VCaP (cell line): ENCODE data around the gene ADGRA1.

Experiments
- H3K27ac ChIP-seq: fragments of 450-650 bp; 2 replicates; pipeline ENCODE4 v1.5.1; 2017
- TF ChIP-seq, protein P1 (sequence below): fragments of 450-650 bp; conservative IDR thresholded peaks from 2 replicates; pipeline ENCODE4 v1.5.1; 2017; ENCODE audit warnings: mild to moderate bottlenecking, moderate library complexity

ADGRA1 gene

DNA sequence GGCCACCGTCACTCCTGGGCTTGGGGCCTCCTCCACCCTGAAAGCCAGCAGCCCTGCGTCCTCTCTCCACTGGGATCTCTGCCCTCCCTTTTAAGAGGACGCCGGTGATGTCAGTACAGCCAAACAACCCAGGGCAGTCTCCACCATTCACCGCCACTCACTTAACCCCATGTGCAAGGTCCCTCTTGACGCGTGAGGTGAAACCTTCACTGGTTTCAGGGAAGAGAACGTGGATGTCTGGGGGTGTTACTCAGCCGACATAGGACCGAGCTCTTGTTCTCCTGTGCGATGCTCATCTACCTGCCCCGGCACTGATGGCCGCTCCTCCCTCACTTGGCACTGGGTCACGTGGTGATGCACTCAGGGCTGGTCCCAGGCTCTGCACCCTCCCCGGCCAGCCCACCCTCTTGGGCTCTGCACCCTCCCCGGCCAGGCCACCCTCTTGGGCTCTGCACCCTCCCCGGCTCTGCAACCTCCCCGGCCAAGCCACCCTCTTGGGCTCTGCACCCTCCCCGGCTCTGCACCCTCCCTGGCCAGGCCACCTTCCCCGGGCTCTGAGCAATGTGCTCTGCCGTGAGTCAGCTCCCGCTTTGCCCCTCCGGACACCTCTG lies 36.1 kb downstream of the ADGRA1 start:
- TF ChIP-seq, protein P1, sequence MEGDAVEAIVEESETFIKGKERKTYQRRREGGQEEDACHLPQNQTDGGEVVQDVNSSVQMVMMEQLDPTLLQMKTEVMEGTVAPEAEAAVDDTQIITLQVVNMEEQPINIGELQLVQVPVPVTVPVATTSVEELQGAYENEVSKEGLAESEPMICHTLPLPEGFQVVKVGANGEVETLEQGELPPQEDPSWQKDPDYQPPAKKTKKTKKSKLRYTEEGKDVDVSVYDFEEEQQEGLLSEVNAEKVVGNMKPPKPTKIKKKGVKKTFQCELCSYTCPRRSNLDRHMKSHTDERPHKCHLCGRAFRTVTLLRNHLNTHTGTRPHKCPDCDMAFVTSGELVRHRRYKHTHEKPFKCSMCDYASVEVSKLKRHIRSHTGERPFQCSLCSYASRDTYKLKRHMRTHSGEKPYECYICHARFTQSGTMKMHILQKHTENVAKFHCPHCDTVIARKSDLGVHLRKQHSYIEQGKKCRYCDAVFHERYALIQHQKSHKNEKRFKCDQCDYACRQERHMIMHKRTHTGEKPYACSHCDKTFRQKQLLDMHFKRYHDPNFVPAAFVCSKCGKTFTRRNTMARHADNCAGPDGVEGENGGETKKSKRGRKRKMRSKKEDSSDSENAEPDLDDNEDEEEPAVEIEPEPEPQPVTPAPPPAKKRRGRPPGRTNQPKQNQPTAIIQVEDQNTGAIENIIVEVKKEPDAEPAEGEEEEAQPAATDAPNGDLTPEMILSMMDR: no peak
- H3K27ac ChIP-seq: no peak overlapping the region

DNA sequence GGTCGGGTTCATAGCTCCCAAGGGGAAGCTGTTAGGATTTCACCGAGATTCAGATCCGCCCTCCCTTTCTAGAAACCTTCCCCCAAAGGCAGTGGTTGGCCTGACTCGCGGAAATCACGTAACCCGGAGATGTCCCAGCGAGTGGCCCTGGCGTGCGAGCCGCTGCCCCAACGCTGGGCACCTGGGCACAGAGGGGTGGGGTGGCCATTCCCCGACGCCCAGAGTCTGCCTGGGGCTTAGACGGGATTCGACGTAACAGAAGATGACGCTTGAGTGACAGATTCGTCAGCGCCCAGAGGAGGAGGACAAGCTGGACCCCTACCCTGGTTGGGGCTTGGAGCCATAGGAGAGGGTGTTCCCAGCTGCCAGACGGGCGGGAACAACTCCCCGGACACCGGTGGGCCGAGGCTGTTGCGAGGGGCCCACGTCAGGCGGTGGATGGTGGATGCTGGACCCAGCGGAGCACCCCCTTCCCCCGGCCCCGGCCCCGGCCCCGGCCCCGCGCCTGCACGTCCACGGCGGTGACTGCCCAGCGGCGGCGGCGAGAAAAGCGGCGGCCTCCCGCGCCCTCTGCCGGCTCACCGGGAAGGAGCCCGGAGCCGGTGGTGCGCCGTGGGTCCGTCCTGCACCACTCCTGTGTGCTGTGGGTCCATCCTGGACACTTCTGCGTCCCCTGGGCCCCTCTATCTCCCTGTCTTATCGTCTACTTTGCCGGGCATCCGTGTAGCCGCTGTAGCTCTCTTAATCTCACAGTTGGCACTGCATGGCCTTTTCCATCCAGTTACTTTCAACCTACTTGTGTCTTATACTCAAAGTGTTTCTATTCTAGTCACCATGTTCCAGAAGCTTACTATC lies 36.9 kb downstream of the ADGRA1 start:
- no peak overlapping the region for H3K27ac ChIP-seq
- TF ChIP-seq, protein P1: peak; percentile 71

DNA sequence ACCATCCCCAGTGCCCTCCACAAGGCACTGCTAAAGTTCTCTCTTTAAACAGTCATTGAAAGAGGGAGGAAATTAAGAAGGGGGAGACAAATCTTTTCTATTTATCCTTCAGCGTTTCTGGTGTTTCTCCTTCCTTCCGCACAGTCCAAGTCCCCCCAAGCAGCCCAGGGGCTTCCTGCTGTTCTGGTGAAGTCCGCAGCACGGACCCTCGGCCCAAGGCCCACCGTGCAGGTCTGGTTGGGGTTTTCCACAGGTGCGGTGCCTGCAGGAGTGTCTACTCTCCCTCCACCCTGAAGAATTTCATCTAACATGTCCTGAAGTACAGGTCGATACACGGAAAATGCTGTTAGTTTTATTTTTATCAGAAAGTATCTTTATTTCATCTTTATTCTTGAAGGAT lies 38.2 kb downstream of the ADGRA1 start:
- TF ChIP-seq, protein P1: no peak
- H3K27ac ChIP-seq: no peak overlapping the region

DNA sequence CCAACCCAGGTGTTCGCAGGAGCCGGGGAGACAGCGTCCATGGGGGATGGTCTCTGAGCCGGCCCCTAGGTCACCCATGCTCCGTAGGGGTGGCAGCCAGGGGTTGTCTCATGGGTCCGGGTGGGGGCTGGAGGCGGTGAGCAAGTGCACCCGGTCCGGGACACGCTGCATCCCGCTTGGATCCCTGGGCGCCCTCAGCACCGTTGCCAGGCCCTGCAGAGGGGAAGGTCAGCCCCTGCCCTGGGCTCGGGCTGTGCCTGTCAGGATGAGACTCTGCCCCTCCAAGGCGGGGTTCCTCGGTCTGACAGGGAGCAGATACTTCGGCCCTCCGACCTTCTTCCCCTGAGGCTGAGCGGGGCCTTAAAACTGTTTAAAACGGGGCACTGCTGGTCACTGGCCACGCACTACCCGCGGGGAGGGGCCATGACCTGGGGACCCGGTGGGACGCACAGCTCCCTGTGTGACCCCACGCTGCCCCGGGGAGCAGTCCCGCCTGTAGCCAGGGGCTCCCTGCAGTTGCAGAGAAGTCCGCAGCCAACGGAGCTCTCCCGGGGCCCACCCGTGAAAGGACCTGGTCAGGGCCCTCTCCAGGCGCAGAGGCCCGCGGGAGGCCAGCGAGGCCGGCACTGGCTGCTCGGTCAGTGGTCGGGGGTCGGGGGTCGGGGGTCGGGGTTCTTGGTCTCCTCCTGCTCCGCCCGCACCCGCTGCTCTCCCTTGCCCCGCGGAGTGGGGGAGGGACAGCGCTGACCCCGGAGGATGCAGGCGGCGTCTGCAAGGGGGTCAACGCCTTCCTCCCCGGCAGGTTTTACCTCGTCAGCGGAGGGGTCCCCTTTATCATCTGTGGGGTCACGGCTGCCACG lies 38.9 kb downstream of the ADGRA1 start:
- no peak overlapping the region for H3K27ac ChIP-seq
- TF ChIP-seq, protein P1: no peak

DNA sequence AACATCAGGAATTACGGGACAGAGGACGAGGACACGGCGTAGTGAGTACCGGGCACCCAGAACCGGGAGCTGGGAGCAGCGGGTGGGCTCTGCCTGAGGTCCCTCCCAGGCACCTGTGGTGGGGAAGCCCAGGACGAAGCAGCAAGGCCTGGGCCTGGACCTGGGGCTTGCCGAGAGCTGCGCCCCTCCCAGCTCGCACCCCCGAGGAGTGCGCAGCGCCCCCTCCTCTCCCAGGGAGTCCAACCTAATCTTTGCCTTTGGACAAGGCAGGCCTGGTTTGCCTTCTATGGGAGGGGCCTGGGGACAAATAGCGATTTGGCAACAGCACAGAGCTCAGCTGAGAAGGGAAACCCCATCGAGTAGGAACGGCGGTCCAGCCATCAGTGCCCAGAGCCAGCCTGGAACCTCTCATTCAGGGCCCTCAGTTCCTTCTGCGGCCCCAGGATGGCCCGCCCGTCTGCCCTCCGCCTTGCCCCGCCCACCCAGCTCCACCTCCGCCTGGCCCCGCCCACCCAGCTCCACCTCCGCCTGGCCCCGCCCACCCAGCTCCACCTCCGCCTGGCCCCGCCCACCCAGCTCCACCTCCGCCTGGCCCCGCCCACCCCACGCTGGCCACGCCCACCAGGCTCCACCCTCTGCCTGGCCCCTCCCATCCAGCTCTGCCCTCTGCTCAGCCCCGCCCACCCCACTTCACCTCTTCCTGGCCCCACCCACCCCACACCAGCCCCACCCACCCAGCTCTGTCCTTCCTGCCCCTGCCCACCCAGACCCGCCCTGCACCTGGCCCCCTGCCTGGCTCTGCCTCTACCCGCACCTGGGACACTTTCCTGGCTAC lies 39.8 kb downstream of the ADGRA1 start:
- no peak overlapping the region for H3K27ac ChIP-seq
- TF ChIP-seq, protein P1: no peak

DNA sequence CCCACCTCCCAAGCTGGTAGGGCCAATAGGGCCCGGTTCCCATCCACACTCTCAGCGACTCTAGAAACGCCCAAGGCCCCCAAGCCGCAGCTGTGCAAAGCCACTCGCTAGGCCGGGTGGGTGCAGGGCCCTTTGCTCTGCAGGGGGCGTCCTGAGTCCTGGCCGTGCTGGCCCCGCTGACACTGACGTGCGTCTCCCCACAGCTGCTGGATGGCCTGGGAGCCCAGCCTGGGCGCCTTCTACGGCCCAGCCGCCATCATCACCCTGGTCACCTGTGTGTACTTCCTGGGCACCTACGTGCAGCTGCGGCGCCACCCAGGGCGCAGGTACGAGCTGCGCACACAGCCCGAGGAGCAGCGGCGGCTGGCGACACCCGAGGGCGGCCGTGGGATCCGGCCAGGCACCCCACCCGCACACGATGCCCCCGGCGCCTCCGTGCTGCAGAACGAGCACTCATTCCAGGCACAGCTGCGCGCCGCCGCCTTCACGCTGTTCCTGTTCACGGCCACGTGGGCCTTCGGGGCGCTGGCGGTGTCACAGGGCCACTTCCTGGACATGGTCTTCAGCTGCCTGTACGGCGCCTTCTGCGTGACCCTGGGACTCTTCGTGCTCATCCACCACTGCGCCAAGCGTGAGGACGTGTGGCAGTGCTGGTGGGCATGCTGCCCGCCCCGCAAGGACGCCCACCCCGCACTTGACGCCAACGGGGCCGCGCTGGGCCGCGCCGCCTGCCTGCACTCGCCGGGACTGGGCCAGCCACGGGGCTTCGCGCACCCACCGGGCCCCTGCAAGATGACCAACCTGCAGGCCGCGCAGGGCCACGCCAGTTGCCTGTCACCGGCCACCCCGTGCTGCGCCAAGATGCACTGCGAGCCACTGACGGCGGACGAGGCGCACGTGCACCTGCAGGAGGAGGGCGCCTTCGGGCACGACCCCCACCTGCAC lies 40.7 kb downstream of the ADGRA1 start:
- TF ChIP-seq, protein P1: no peak
- no peak overlapping the region for H3K27ac ChIP-seq
